HEK293 (cell line): ENCODE measurements around the gene SLAMF6.

Experiments used
- ZNF10 ChIP-seq: fragments of 450-650 bp; formaldehyde crosslinking; IDR thresholded peaks from 2 replicates; pipeline ENCODE4 v1.5.1; 2017; ENCODE audit warnings: missing biosample characterization, missing genetic modification characterization
- ZNF548 ChIP-seq: fragments of 450-650 bp; formaldehyde crosslinking; IDR thresholded peaks from 2 replicates; pipeline ENCODE4 v1.5.1; 2016; ENCODE audit warnings: missing biosample characterization, missing genetic modification characterization
- ZNF776 ChIP-seq: fragments of 450-650 bp; formaldehyde crosslinking; IDR thresholded peaks from 2 replicates; pipeline ENCODE4 v1.5.0; 2017; ENCODE audit warnings: missing biosample characterization, missing genetic modification characterization, borderline replicate concordance
- ZSCAN30 ChIP-seq: fragments of 450-650 bp; IDR thresholded peaks from 2 replicates; pipeline ENCODE4 v1.5.1; 2018; ENCODE audit warnings: missing biosample characterization, mild to moderate bottlenecking, missing genetic modification characterization, moderate library complexity
- TF ChIP-seq, protein P1 (sequence below): fragments of 450-650 bp; formaldehyde crosslinking; IDR thresholded peaks from 2 replicates; pipeline ENCODE4 v1.5.1; 2016; ENCODE audit warnings: missing biosample characterization, missing genetic modification characterization, low read depth
- TF ChIP-seq, protein P2 (sequence below): fragments of 450-650 bp; formaldehyde crosslinking; IDR thresholded peaks from 2 replicates; pipeline ENCODE4 v1.5.1; 2016; ENCODE audit warnings: missing biosample characterization, missing genetic modification characterization
- TF ChIP-seq, protein P3 (sequence below): fragments of 450-650 bp; IDR thresholded peaks from 2 replicates; pipeline ENCODE4 v1.5.1; 2018; ENCODE audit warnings: missing biosample characterization, mild to moderate bottlenecking, missing genetic modification characterization

DNA sequence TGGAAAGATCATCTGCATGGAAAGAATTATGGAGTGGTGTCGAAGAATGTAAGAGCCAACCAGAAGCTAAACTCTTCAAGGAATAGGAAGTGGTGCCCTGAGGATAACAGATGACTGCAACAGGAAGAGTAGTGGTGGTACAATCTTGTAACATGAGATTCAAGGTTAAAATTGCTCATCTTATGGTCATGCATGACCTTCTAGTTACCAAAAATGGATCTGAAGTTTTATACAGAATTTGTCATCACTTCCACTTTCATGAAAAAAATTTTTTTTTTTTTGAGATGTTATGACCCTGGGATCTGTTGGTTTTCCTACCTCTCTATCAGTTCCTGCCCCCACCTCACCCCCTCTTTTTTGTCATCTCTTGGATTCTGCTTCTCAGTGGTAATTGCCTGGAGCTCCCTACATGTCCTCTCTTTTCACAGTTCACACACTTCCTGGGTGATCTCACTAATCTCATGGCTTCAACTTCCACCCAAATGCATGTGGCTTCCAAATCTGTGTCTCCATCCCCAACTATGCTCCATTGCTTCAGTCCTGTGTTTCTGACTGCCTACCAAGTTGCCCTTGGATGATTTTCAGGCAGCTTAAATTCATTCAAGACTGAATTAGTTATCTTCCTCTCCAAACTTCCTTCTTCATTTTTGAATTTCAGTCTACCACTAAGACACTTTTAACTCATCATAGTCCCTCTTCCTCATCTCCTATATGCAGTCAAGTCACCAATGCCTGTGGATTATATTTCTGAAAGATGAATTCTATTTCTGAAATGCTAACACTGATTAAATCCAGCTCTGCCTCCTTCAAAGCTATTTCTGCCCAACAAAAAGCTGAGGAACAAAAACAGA, 48.4 kb downstream of the SLAMF6 start:
- TF ChIP-seq ZNF10 (no peak), ZNF548 (tag by site-specific recombination) (no peak), ZNF776 (no peak), ZSCAN30 (tag by site-specific recombination) (no peak)
- TF ChIP-seq, protein P1, sequence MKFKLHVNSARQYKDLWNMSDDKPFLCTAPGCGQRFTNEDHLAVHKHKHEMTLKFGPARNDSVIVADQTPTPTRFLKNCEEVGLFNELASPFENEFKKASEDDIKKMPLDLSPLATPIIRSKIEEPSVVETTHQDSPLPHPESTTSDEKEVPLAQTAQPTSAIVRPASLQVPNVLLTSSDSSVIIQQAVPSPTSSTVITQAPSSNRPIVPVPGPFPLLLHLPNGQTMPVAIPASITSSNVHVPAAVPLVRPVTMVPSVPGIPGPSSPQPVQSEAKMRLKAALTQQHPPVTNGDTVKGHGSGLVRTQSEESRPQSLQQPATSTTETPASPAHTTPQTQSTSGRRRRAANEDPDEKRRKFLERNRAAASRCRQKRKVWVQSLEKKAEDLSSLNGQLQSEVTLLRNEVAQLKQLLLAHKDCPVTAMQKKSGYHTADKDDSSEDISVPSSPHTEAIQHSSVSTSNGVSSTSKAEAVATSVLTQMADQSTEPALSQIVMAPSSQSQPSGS (tag by site-specific recombination): no peak
- TF ChIP-seq, protein P2, sequence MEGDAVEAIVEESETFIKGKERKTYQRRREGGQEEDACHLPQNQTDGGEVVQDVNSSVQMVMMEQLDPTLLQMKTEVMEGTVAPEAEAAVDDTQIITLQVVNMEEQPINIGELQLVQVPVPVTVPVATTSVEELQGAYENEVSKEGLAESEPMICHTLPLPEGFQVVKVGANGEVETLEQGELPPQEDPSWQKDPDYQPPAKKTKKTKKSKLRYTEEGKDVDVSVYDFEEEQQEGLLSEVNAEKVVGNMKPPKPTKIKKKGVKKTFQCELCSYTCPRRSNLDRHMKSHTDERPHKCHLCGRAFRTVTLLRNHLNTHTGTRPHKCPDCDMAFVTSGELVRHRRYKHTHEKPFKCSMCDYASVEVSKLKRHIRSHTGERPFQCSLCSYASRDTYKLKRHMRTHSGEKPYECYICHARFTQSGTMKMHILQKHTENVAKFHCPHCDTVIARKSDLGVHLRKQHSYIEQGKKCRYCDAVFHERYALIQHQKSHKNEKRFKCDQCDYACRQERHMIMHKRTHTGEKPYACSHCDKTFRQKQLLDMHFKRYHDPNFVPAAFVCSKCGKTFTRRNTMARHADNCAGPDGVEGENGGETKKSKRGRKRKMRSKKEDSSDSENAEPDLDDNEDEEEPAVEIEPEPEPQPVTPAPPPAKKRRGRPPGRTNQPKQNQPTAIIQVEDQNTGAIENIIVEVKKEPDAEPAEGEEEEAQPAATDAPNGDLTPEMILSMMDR (tag by site-specific recombination): no peak
- TF ChIP-seq, protein P3, sequence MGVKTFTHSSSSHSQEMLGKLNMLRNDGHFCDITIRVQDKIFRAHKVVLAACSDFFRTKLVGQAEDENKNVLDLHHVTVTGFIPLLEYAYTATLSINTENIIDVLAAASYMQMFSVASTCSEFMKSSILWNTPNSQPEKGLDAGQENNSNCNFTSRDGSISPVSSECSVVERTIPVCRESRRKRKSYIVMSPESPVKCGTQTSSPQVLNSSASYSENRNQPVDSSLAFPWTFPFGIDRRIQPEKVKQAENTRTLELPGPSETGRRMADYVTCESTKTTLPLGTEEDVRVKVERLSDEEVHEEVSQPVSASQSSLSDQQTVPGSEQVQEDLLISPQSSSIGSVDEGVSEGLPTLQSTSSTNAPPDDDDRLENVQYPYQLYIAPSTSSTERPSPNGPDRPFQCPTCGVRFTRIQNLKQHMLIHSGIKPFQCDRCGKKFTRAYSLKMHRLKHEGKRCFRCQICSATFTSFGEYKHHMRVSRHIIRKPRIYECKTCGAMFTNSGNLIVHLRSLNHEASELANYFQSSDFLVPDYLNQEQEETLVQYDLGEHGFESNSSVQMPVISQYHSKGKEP (tag by site-specific recombination): no peak
